Right lobe of liver (tissue), 6 donors: Measurements from ENCODE around the gene GRIA4. TPM values are rescaled to one million over a fixed set of nuclear protein-coding genes. Genes with fewer than 3 reads are reported as not detected.

ENCODE experiments used
- ATAC-seq, 4 donors: fragments of 200-7000 bp; cut with Tn5 transposase; one replicate each; pipeline ENCODE4 v1.9.1; 2020; ENCODE audit warnings: mild to moderate bottlenecking in 4 of 4, moderate library complexity in 4 of 4
- DNase-seq, 3 donors: peaks; one replicate each; pipeline ENCODE4 v3.0.0-alpha.2; 2020
- H3K27ac ChIP-seq, 3 donors: fragments of 200-600 bp; one replicate each; pipeline ENCODE4 v1.8.0; 2022
- H3K27me3 ChIP-seq, 2 donors: fragments of 200-600 bp; one replicate each; pipeline ENCODE4 v1.8.0; 2022
- H3K36me3 ChIP-seq, 4 donors: fragments of 200-600 bp; sonication (generic) in 1 of 4; one replicate each; pipeline versions ENCODE4 v1.5.1 to v1.8.0; 2017 to 2022; ENCODE audit warnings: control low read depth in 1 of 4
- H3K4me1 ChIP-seq, 4 donors: fragments of 200-600 bp; sonication (generic) in 1 of 4; one replicate each; pipeline versions ENCODE4 v1.5.1 to v1.8.0; 2017 to 2022; ENCODE audit warnings: control low read depth in 1 of 4
- H3K4me3 ChIP-seq, 3 donors: fragments of 200-600 bp; one replicate each; pipeline ENCODE4 v1.8.0; 2022
- H3K9me3 ChIP-seq, 4 donors: fragments of 200-600 bp; sonication (generic) in 1 of 4; one replicate each; pipeline versions ENCODE4 v1.5.1 to v1.8.0; 2017 to 2022; ENCODE audit warnings: control low read depth in 1 of 4
- POLR2A ChIP-seq: fragments of 450-650 bp; IDR thresholded peaks from one replicate; pipeline ENCODE4 v1.6.1; 2017; ENCODE audit warnings: antibody characterized with exemption, mild to moderate bottlenecking
- WGBS: methylation state at CpG from one replicate; pipeline ENCODE4 v1.1.6; 2018; ENCODE audit warnings: low coverage, low lambda C conversion rate; ENCODE audit not compliant: insufficient coverage; ENCODE audit errors: missing lambda C conversion rate; 5-methylcytosine and 5-hydroxymethylcytosine counted together
- intact Hi-C, 2 donors: fragments of 100-400 bp; cut with DNase I; formaldehyde crosslinking; loops; one replicate each; pipeline versions ENCODE4 v1.11.2 to v1.14.1; 2022
- total RNA-seq, 6 experiments: library from RNA; depleted of rRNA in 2 of 6; stranded (reverse); fragments of >200 nt in 2 of 6; fragmentation: NEBNext Ultra II Directional in 3 of 6; extraction: Animal tissue kit (Norgen Biotek cat#: 25700) in 3 of 6; gene quantifications; one replicate each; pipeline versions ENCODE4 v1.1.0 to v1.2.4, GENCODE V29; 2016 to 2023
- TF ChIP-seq, protein P1 (sequence below), 4 donors: fragments of 200-600 bp in 3 of 4; fragments of 450-650 bp in 1 of 4; IDR thresholded peaks; one replicate each; pipeline versions ENCODE4 v1.5.1 to v1.8.0; 2016 to 2022; ENCODE audit warnings: antibody characterized with exemption in 4 of 4, mild to moderate bottlenecking in 2 of 4
- donor health status: DM: no; HTN: yes; CAD: no.
- donor health status: DM: no; HTN: no; CAD: no.
- donor health status: DM: no; HTN: no; CAD: no.
- donor health status: DM: no; HTN: yes; CAD: no.
- donor health status: DM: no; HTN: yes; CAD: no.

The GRIA4 gene
- total RNA-seq, 6 experiments from 2014 or later: 0.24 TPM; not detected in 5

GRCh38 chr11:105740164-105740903 is 130.5 kb downstream of the GRIA4 start:
- no peak overlapping the region for H3K27ac ChIP-seq
- H3K4me1 ChIP-seq: no peaks in the 10 kb centered on the region
- H3K36me3 ChIP-seq: no peaks in the 10 kb centered on the region
- ATAC-seq (no peak), DNase-seq (no peak)
- no peak overlapping the region for H3K4me3 ChIP-seq
- no peaks in the 10 kb centered on the region for H3K27me3 ChIP-seq
- 59% methylated on average over 4 of the region's 4 CpGs for whole genome bisulfite sequencing
- intact Hi-C loops: no loop called here
- TF ChIP-seq, protein P1, sequence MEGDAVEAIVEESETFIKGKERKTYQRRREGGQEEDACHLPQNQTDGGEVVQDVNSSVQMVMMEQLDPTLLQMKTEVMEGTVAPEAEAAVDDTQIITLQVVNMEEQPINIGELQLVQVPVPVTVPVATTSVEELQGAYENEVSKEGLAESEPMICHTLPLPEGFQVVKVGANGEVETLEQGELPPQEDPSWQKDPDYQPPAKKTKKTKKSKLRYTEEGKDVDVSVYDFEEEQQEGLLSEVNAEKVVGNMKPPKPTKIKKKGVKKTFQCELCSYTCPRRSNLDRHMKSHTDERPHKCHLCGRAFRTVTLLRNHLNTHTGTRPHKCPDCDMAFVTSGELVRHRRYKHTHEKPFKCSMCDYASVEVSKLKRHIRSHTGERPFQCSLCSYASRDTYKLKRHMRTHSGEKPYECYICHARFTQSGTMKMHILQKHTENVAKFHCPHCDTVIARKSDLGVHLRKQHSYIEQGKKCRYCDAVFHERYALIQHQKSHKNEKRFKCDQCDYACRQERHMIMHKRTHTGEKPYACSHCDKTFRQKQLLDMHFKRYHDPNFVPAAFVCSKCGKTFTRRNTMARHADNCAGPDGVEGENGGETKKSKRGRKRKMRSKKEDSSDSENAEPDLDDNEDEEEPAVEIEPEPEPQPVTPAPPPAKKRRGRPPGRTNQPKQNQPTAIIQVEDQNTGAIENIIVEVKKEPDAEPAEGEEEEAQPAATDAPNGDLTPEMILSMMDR (IDR thresholded peaks at IDR 0.05): no peak
- no peak for TF ChIP-seq POLR2A
- no peaks in the 10 kb centered on the region for H3K9me3 ChIP-seq

DNA sequence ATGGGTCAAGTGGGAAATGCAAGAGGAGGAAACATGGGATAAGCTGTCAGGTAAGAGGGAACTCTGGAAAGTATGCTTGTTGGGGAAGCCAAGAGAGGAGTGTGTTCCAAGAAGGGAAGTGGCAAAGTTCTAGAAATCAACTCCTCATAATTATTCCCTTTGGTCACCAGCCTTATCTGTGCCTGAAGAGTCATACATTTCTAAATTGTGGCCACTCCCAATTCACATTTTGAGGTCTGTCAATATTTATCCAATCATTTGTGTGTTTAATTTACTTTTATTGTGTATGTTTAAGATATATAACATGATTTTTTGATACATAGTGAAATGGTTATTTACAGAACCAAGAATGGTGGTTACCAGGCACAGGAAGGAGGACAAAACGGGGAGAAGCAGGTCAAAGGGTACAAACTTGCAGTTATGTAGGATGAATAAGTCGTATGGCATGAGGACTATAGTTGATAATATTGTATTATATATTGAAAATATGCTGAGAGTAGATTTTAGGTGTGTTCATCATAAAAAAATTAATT is 131.7 kb downstream of the GRIA4 start:
- Histone ChIP-seq H3K9me3 (no peaks in the 10 kb centered on the region), H3K27ac (no peak overlapping the region), H3K36me3 (no peaks in the 10 kb centered on the region), H3K4me1 (no peaks in the 10 kb centered on the region), H3K4me3 (no peak overlapping the region), H3K27me3 (no peaks in the 10 kb centered on the region)
- intact Hi-C loops: no loop called here
- WGBS: 25% methylated on average over 2 of the region's 2 CpGs
- DNase-seq (no peak), ATAC-seq (no peak)
- TF ChIP-seq, protein P1 (IDR thresholded peaks at IDR 0.05): no peak
- TF ChIP-seq POLR2A: no peak

- no peaks in the 10 kb centered on the region for H3K4me1 ChIP-seq
- H3K9me3 ChIP-seq: no peaks in the 10 kb centered on the region
- H3K27me3 ChIP-seq: no peaks in the 10 kb centered on the region
- intact Hi-C loops: no loop called here
- WGBS: 27% methylated on average over 1 of the region's 1 CpG
- H3K36me3 ChIP-seq: no peaks in the 10 kb centered on the region
- H3K4me3 ChIP-seq: no peak overlapping the region
- H3K27ac ChIP-seq: no peak overlapping the region
- no peak for DNase-seq
- no peak for ATAC-seq
- TF ChIP-seq, protein P1 (IDR thresholded peaks at IDR 0.05): no peak
- TF ChIP-seq POLR2A: no peak
Measured at GRCh38 chr11:105754260-105754659, 144.4 kb downstream of the GRIA4 start.

DNA sequence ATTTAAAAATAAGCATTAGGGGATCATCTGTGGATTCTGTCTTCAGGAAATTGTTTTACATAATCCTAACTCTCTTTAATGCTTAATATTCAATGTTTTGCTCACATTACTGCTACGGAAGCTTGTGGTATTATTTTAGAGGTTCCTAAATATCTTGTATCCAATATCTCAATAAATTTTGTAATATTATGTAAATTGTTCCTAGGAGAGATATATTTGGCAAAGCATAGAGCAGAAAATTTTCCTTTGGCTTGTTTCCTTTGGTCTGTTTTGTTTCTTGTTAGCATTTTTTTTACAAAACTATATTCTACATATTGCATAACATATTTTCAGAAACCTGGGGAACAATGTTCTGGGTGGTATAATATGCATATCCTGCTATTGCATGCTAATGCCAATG is 144.8 kb downstream of the GRIA4 start:
- Histone ChIP-seq H3K27me3 (no peaks in the 10 kb centered on the region), H3K27ac (no peak overlapping the region), H3K4me1 (no peaks in the 10 kb centered on the region), H3K4me3 (no peak overlapping the region), H3K9me3 (no peaks in the 10 kb centered on the region), H3K36me3 (no peaks in the 10 kb centered on the region)
- ATAC-seq: no peak
- TF ChIP-seq POLR2A: no peak
- TF ChIP-seq, protein P1 (IDR thresholded peaks at IDR 0.05): no peak
- WGBS: 56% methylated on average over 1 of the region's 1 CpG
- DNase-seq: no peak
- intact Hi-C loops: no loop called here
